NCI-H2029 treated with DMSO at 0.1 percent for 48 hours (cell line): Measurements from ENCODE around the gene DNAAF2.
"Not testable (repeated sequence)": the region's sequence is repeated elsewhere in the genome, so short reads cannot be mapped to it uniquely, and the experiment has no call there.

Experiments used
- DNase-seq: peaks from one replicate; lab custom pipeline; 2025; lab: John Stamatoyannopoulos, UW

DNAAF2 gene

GRCh38 chr14:49584981-49585640 lies 49.9 kb downstream of the DNAAF2 start:
- not testable (repeated sequence) for DNase-seq

- DNase-seq = no peak
These were observed 51.0 kb downstream of the DNAAF2 start for GRCh38 chr14:49584058-49584457.

GRCh38 chr14:49583629-49584028 lies 51.4 kb downstream of the DNAAF2 start:
- no peak for DNase-seq

GRCh38 chr14:49582113-49582977 lies 52.7 kb downstream of the DNAAF2 start:
- DNase-seq = no peak

GRCh38 chr14:49581209-49582112 lies 53.6 kb downstream of the DNAAF2 start:
- no peak for DNase-seq

GRCh38 chr14:49579841-49580240 lies 55.2 kb downstream of the DNAAF2 start:
- DNase-seq = no peak

- no peak for DNase-seq
These were observed 56.9 kb downstream of the DNAAF2 start for GRCh38 chr14:49578141-49578540.
